Measurements from ENCODE around the gene EHMT1.

Gene EHMT1

GRCh38 chr9:137787786-137788505 is 169.1 kb downstream of the EHMT1 start:
- no peak for DNase-seq

GRCh38 chr9:137788561-137789294 is 169.9 kb downstream of the EHMT1 start:
- no peak for DNase-seq

- DNase-seq, result no peak
Measured at GRCh38 chr9:137789295-137789895, 170.6 kb downstream of the EHMT1 start.

GRCh38 chr9:137791947-137792346 is 173.1 kb downstream of the EHMT1 start:
- DNase-seq, result no peak

GRCh38 chr9:137793196-137793841 is 174.5 kb downstream of the EHMT1 start:
- no peak for DNase-seq

GRCh38 chr9:137795156-137795666 is 176.4 kb downstream of the EHMT1 start:
- no peak for DNase-seq

- DNase-seq, result no peak
Measured at GRCh38 chr9:137797206-137798120, 178.7 kb downstream of the EHMT1 start.

- no peak for DNase-seq
Measured at GRCh38 chr9:137798142-137798541, 179.3 kb downstream of the EHMT1 start.

- DNase-seq, result no peak
Measured at GRCh38 chr9:137798901-137799629, 180.3 kb downstream of the EHMT1 start.

GRCh38 chr9:137799630-137799983 is 180.8 kb downstream of the EHMT1 start:
- no peak for DNase-seq

- no peak for DNase-seq
Measured at GRCh38 chr9:137800196-137801022, 181.6 kb downstream of the EHMT1 start.

GRCh38 chr9:137801023-137801319 is 182.2 kb downstream of the EHMT1 start:
- DNase-seq, result no peak

GRCh38 chr9:137802021-137802420 is 183.2 kb downstream of the EHMT1 start:
- DNase-seq, result no peak

- DNase-seq, result no peak
Measured at GRCh38 chr9:137802521-137803243, 183.9 kb downstream of the EHMT1 start.

- no peak for DNase-seq
Measured at GRCh38 chr9:137804908-137805630, 186.3 kb downstream of the EHMT1 start.

GRCh38 chr9:137807721-137808703 is 189.2 kb downstream of the EHMT1 start:
- DNase-seq, result no peak

GRCh38 chr9:137809040-137809576 is 190.3 kb downstream of the EHMT1 start:
- no peak for DNase-seq
